Skin epidermis (tissue), 12 donors: ENCODE results near the gene TEX264.

Experiments
- H3K27ac ChIP-seq, 21 experiments: fragments of 200-600 bp; sonication (generic) in 11 of 21; one replicate each; pipeline ENCODE4 v1.5.0; 2020; ENCODE audit warnings: mild to moderate bottlenecking in 3 of 21, inconsistent platforms in 2 of 21, moderate library complexity in 2 of 21
- H3K4me3 ChIP-seq, 7 experiments: fragments of 200-600 bp; sonication (generic) in 2 of 7; one replicate each; pipeline ENCODE4 v1.5.0; 2020; ENCODE audit warnings: inconsistent platforms in 2 of 7, mild to moderate bottlenecking in 2 of 7, moderate library complexity in 1 of 7

TEX264 gene

GRCh38 chr3:51673181-51673801, 2.2 kb downstream of the TEX264 start:
- no peak overlapping the region for H3K4me3 ChIP-seq
- H3K27ac ChIP-seq = peak overlapping the region in 13 of 21 experiments; percentile 5 to 94 (median 48)

GRCh38 chr3:51673802-51674654, 3.0 kb downstream of the TEX264 start:
- peak overlapping the region in 1 of 7 experiments; percentile 7 for H3K4me3 ChIP-seq

DNA sequence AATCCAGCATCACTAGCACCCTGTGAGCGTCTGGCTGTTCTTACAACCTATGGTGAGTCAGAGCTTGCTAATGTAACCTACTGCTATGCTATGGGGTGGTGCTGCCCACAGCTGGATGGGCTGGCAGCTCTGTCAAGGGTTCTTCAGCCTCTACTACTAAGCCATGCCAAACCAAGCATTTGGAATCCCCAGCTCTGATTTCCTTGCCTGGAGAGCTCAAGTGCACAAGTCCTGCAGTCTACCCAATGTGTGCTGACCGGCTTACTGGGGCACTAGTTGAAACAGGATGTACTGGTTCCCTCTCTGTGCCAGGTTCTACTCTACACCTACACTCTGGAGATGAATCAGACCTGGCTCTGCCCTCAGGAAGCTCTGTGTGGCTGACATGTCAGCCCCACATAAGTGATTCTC, 4.2 kb downstream of the TEX264 start:
- Histone ChIP-seq H3K4me3 (no peak overlapping the region), H3K27ac (peak overlapping the region in 16 of 21 experiments; percentile 2 to 94 (median 53))

More at GRCh38 chr3:51673802-51674654, 3.0 kb downstream of the TEX264 start:
- H3K27ac ChIP-seq = peak overlapping the region in 15 of 21 experiments; percentile 5 to 94 (median 57)

GRCh38 chr3:51676102-51676640, 5.1 kb downstream of the TEX264 start:
- Histone ChIP-seq H3K27ac (peak overlapping the region in 14 of 21 experiments; percentile 5 to 94 (median 53)), H3K4me3 (no peak overlapping the region)

GRCh38 chr3:51677358-51677757, 6.3 kb downstream of the TEX264 start:
- peak overlapping the region in 7 of 21 experiments; percentile 14 to 78 (median 39) for H3K27ac ChIP-seq
- no peak overlapping the region for H3K4me3 ChIP-seq

DNA sequence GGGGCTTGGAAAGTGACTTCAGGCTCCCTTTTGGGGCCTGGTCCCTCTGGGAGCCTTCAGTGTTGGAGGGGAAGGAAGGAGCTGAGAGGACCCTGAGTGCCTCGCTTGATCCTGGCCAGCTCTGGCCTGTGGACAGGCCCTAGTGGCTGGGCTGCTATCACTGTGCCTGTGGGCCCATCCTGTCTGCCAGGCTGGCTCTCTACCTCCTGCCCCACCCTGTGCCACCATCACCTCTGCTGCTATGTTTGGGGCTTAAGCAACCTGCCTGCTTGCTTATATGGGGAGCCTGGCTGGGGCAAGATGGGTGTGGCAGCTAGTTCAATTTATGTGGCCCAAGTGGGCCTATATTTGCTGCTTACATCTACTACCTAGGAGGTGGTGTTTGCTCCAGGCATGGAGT, 7.1 kb downstream of the TEX264 start:
- Histone ChIP-seq H3K4me3 (no peak overlapping the region), H3K27ac (peak overlapping the region in 14 of 21 experiments; percentile 8 to 84 (median 38))

GRCh38 chr3:51678641-51679040, 7.6 kb downstream of the TEX264 start:
- H3K27ac ChIP-seq = peak overlapping the region in 14 of 21 experiments; percentile 8 to 84 (median 40)
- H3K4me3 ChIP-seq = no peak overlapping the region

DNA sequence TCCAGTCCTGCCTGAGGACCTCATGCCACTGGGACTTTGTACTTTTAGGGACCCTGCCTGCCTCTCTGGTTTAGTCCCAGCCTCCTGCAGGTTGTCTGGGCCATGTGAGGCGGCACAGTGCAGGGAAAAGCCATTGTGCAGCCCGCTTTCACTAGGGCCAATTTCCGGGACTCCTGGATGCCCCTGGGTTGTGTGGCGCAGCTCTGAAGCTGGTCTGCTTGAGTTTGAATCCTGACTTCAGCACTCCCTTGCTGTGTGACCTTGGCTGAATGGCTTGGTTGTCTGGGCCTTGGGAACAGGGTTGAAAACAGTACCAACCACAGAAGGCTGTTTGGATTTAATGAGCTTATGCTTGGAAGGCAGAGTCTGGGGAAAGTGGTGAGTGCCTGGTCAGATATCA, 8.3 kb downstream of the TEX264 start:
- peak overlapping the region in 12 of 21 experiments; percentile 2 to 84 (median 52) for H3K27ac ChIP-seq

GRCh38 chr3:51679777-51680176, 8.7 kb downstream of the TEX264 start:
- Histone ChIP-seq H3K27ac (peak overlapping the region in 16 of 21 experiments; percentile 16 to 84 (median 59)), H3K4me3 (no peak overlapping the region)

More for the DNA sequence above, 8.3 kb downstream of the TEX264 start:
- no peak overlapping the region for H3K4me3 ChIP-seq

- no peak overlapping the region for H3K4me3 ChIP-seq
- peak overlapping the region in 20 of 21 experiments; percentile 17 to 84 (median 62) for H3K27ac ChIP-seq
Observed at GRCh38 chr3:51680196-51680595, 9.1 kb downstream of the TEX264 start.

GRCh38 chr3:51680663-51681230, 9.7 kb downstream of the TEX264 start:
- H3K4me3 ChIP-seq = no peak overlapping the region
- peak overlapping the region in 20 of 21 experiments; percentile 20 to 84 (median 62) for H3K27ac ChIP-seq

- no peak overlapping the region for H3K4me3 ChIP-seq
- H3K27ac ChIP-seq = peak overlapping the region in 19 of 21 experiments; percentile 5 to 84 (median 63)
Observed at GRCh38 chr3:51681453-51681852, 10.4 kb downstream of the TEX264 start.

- Histone ChIP-seq H3K4me3 (no peak overlapping the region), H3K27ac (peak overlapping the region in 11 of 21 experiments; percentile 24 to 84 (median 72))
Observed at GRCh38 chr3:51682079-51682478, 11.0 kb downstream of the TEX264 start.

DNA sequence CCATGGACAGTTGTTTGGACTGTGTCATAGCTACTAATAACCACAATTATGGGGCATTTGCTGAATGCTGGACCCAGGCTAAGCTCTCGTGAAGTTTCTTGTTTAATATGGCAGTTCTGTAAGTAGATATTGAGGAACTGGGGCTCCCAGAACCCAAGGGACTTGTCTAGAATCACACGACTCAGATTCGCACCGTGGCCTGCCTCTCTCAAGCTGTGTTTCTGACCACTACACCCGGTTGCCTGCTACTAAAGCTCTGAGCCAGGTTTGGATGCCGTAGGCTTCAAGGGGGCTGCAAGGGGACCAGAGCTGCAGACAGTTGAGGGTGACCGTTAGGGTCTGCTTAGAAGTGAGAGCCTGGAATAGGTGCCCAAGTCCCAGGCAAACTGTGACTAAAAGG, 11.5 kb downstream of the TEX264 start:
- no peak overlapping the region for H3K4me3 ChIP-seq
- peak overlapping the region in 8 of 21 experiments; percentile 15 to 84 (median 26) for H3K27ac ChIP-seq

GRCh38 chr3:51683566-51683965, 12.5 kb downstream of the TEX264 start:
- H3K4me3 ChIP-seq = no peak overlapping the region
- H3K27ac ChIP-seq = peak overlapping the region in 14 of 21 experiments; percentile 3 to 87 (median 65)

GRCh38 chr3:51684971-51685751, 14.1 kb downstream of the TEX264 start:
- Histone ChIP-seq H3K27ac (peak overlapping the region in 20 of 21 experiments; percentile 38 to 91 (median 80)), H3K4me3 (no peak overlapping the region)

DNA sequence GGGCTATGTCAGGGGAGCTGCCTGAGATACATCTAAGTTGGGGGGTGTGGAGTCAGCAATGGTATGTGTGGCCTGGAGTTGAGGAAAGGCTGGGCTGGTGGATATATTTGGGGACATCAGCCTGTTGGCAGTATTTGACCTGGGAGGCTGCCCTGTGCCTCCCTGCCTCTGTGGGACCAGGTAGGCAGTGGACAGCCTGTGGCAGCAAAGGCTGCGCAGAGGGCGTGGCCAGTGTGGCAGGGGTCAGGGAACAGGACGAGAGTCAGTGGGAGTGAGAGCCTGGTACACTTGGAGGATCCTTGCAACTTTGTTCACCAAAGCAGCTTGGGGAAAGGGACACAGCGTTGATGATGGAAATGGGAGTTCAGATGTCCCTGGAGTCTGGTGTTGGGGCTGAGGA, 15.0 kb downstream of the TEX264 start:
- Histone ChIP-seq H3K27ac (peak overlapping the region in 20 of 21 experiments; percentile 38 to 91 (median 79)), H3K4me3 (no peak overlapping the region)

- Histone ChIP-seq H3K4me3 (no peak overlapping the region), H3K27ac (peak overlapping the region in 20 of 21 experiments; percentile 45 to 91 (median 79))
Observed at GRCh38 chr3:51686512-51687215, 15.6 kb downstream of the TEX264 start.
